ENCODE measurements around the gene THBD. TPM values are rescaled to one million over a fixed set of nuclear protein-coding genes. Genes with fewer than 3 reads are reported as not detected.

THBD gene
- total RNA-seq, 1 donor from 2014 or later: 22.7 TPM

GRCh38 chr20:23085436-23086055 is 36.1 kb upstream of the THBD start:
- no peak overlapping the region for H3K4me3 ChIP-seq (ENCODE audit: insufficient read depth, low read depth, low read length)
- H3K4me1 ChIP-seq (ENCODE audit: insufficient read depth, low read length): peaks cover 7% of the 10 kb centered on the region
- H3K36me3 ChIP-seq (ENCODE audit: insufficient read depth, low read length): no peaks in the 10 kb centered on the region
- DNase-seq (ENCODE audit: low read depth) (no peak), FAIRE-seq (no peak)
- H3K27me3 ChIP-seq (ENCODE audit: insufficient read depth, low read length): no peaks in the 10 kb centered on the region
- H3K9me3 ChIP-seq (ENCODE audit: insufficient read depth, low read depth, low read length): no peaks in the 10 kb centered on the region
- H3K4me2 ChIP-seq (ENCODE audit: low read length): no peak overlapping the region
- Mint-ChIP-seq H3K27me3 (ENCODE audit: low read depth, unreplicated experiment) (peaks cover 28% of the 10 kb centered on the region), H3K9me3 (ENCODE audit: unreplicated experiment) (peaks cover 1% of the 10 kb centered on the region), H3K4me3 (ENCODE audit: unreplicated experiment) (no peak overlapping the region), H3K27ac (ENCODE audit: unreplicated experiment) (no peak overlapping the region), H3K36me3 (ENCODE audit: low read depth, unreplicated experiment) (no peaks in the 10 kb centered on the region), H3K4me1 (ENCODE audit: low read depth, unreplicated experiment) (no peaks in the 10 kb centered on the region)
- TF ChIP-seq CTCF (IDR thresholded peaks at IDR 0.05; ENCODE audit: insufficient read depth, low read depth, low read length) (no peak), EZH2 (IDR thresholded peaks at IDR 0.05; ENCODE audit: insufficient read depth, low read length) (no peak)
- H4K20me1 ChIP-seq (ENCODE audit: insufficient read depth, low read length): no peaks in the 10 kb centered on the region
- H3K79me2 ChIP-seq (ENCODE audit: insufficient read depth, low read length): no peaks in the 10 kb centered on the region
- no peak overlapping the region for H3K9ac ChIP-seq (ENCODE audit: low read length)
- no peak overlapping the region for H3K27ac ChIP-seq (ENCODE audit: low read depth, low read length)
- H2AFZ ChIP-seq (ENCODE audit: low read depth, low read length): peak overlapping the region; percentile 64

GRCh38 chr20:23084845-23085365 is 35.4 kb upstream of the THBD start:
- H3K4me1 Mint-ChIP-seq (ENCODE audit: low read depth, unreplicated experiment): no peaks in the 10 kb centered on the region
- no peak overlapping the region for H3K4me2 ChIP-seq (ENCODE audit: low read length)

GRCh38 chr20:23084282-23084844 is 34.9 kb upstream of the THBD start:
- H3K27ac ChIP-seq (ENCODE audit: low read depth, low read length): no peak overlapping the region
- H3K9ac ChIP-seq (ENCODE audit: low read length): no peak overlapping the region
- DNase-seq (ENCODE audit: low read depth): no peak
- H3K4me1 ChIP-seq (ENCODE audit: insufficient read depth, low read length): peaks cover 7% of the 10 kb centered on the region
- TF ChIP-seq CTCF (IDR thresholded peaks at IDR 0.05; ENCODE audit: insufficient read depth, low read depth, low read length) (no peak), EZH2 (IDR thresholded peaks at IDR 0.05; ENCODE audit: insufficient read depth, low read length) (no peak)
- no peak overlapping the region for H3K4me3 Mint-ChIP-seq (ENCODE audit: unreplicated experiment)
- no peak overlapping the region for H3K4me3 ChIP-seq (ENCODE audit: insufficient read depth, low read depth, low read length)
- no peaks in the 10 kb centered on the region for H3K79me2 ChIP-seq (ENCODE audit: insufficient read depth, low read length)
- no peaks in the 10 kb centered on the region for H3K4me1 Mint-ChIP-seq (ENCODE audit: low read depth, unreplicated experiment)
- no peaks in the 10 kb centered on the region for H3K36me3 Mint-ChIP-seq (ENCODE audit: low read depth, unreplicated experiment)
- no peaks in the 10 kb centered on the region for H4K20me1 ChIP-seq (ENCODE audit: insufficient read depth, low read length)
- peaks cover 23% of the 10 kb centered on the region for H3K27me3 Mint-ChIP-seq (ENCODE audit: low read depth, unreplicated experiment)
- H2AFZ ChIP-seq (ENCODE audit: low read depth, low read length): no peak overlapping the region
- no peaks in the 10 kb centered on the region for H3K36me3 ChIP-seq (ENCODE audit: insufficient read depth, low read length)
- H3K4me2 ChIP-seq (ENCODE audit: low read length): no peak overlapping the region
- H3K27ac Mint-ChIP-seq (ENCODE audit: unreplicated experiment): no peak overlapping the region
- no peaks in the 10 kb centered on the region for H3K9me3 ChIP-seq (ENCODE audit: insufficient read depth, low read depth, low read length)
- no peaks in the 10 kb centered on the region for H3K27me3 ChIP-seq (ENCODE audit: insufficient read depth, low read length)
- FAIRE-seq: no peak
- peaks cover 1% of the 10 kb centered on the region for H3K9me3 Mint-ChIP-seq (ENCODE audit: unreplicated experiment)

More at GRCh38 chr20:23084845-23085365, 35.4 kb upstream of the THBD start:
- no peaks in the 10 kb centered on the region for H3K27me3 ChIP-seq (ENCODE audit: insufficient read depth, low read length)
- Mint-ChIP-seq H3K4me3 (ENCODE audit: unreplicated experiment) (no peak overlapping the region), H3K27me3 (ENCODE audit: low read depth, unreplicated experiment) (peaks cover 23% of the 10 kb centered on the region), H3K36me3 (ENCODE audit: low read depth, unreplicated experiment) (no peaks in the 10 kb centered on the region), H3K9me3 (ENCODE audit: unreplicated experiment) (peaks cover 1% of the 10 kb centered on the region), H3K27ac (ENCODE audit: unreplicated experiment) (no peak overlapping the region)
- no peak overlapping the region for H2AFZ ChIP-seq (ENCODE audit: low read depth, low read length)
- DNase-seq (ENCODE audit: low read depth): no peak
- H3K27ac ChIP-seq (ENCODE audit: low read depth, low read length): no peak overlapping the region
- H3K79me2 ChIP-seq (ENCODE audit: insufficient read depth, low read length): no peaks in the 10 kb centered on the region
- no peaks in the 10 kb centered on the region for H4K20me1 ChIP-seq (ENCODE audit: insufficient read depth, low read length)
- H3K4me1 ChIP-seq (ENCODE audit: insufficient read depth, low read length): peaks cover 7% of the 10 kb centered on the region
- H3K4me3 ChIP-seq (ENCODE audit: insufficient read depth, low read depth, low read length): no peak overlapping the region
- no peaks in the 10 kb centered on the region for H3K36me3 ChIP-seq (ENCODE audit: insufficient read depth, low read length)
- FAIRE-seq: no peak
- no peak overlapping the region for H3K9ac ChIP-seq (ENCODE audit: low read length)
- H3K9me3 ChIP-seq (ENCODE audit: insufficient read depth, low read depth, low read length): no peaks in the 10 kb centered on the region
- TF ChIP-seq EZH2 (IDR thresholded peaks at IDR 0.05; ENCODE audit: insufficient read depth, low read length): no peak
